HG03571 (cell line): ENCODE data around the gene TUBA4A.

Experiments used
- ATAC-seq: cut with Tn5 transposase; IDR thresholded peaks from one replicate; pipeline ENCODE4 v1.9.1; 2021; ENCODE audit not compliant: unreplicated experiment

The TUBA4A gene

DNA sequence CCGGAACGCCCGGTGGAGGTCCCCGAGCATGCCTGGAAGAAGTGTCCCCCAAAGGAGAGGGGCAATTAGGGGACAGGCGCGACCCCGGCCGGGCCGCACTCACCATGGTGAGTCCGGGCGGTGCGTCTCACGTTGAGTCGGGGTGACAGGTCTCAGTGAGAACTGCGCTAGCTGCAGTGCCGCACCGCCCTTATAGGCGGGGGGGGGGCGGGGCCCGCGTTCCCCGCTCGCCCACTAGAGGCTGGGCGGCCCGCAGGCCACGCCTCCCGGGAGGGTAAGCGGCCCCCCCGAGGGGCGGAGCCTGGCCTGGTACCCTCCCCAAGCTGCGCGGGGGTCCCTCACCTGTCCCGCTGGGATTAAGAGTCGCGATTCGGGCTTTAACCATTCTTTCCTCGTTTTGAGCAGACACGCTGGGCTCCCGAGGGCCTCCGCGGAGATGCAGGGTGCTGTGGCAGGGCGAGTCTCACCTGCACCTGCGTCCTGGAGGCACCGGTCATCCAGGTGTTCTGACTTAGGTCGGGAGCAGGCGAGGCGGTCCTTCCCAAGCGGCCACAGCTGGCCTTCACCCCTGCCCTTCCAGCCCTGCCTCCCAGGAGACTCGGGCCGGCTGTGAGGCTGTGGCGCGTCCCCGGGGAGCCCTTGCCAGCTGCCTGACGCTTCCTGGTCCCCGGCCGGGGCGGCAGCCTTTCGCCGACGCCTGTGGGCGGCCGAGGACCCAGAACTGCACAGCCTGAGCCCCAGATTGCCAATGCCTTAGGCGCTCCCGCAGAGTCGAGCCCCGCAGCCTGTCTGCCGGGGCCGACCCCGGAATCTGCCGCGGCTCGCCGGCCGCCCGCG is at the start of gene TUBA4A:
TUBA4A (minus strand) TSS at position 166 of the 837 bp plus-strand sequence; CDS start at position 106, 60 bp downstream.
- peak; percentile 49 for ATAC-seq

- no peak for ATAC-seq
Observed at GRCh38 chr2:219302412-219302968, 48.8 kb upstream of the TUBA4A start.

GRCh38 chr2:219300022-219300421 is 46.3 kb upstream of the TUBA4A start:
- ATAC-seq, result no peak

DNA sequence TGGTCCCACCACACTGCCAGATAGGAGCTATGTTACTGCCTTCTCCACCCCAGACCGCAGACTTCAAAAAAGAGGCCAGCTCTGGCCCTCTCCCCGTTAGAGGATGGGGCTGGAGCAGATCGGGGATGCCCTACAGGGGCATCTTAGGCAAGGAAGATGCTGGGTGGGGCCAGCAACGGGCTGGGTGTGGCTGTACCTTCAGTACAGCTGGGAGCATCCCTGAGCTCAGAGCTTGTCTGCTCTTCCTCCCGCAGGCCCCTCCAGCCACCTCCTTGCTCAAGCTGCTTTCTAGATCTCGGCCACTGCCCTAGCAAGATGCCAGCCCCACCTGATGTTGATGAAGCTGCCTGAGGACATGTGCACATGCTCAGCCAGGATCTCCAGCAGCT is 45.6 kb upstream of the TUBA4A start:
- no peak for ATAC-seq

GRCh38 chr2:219298759-219299371 is 45.1 kb upstream of the TUBA4A start:
- ATAC-seq, result no peak

DNA sequence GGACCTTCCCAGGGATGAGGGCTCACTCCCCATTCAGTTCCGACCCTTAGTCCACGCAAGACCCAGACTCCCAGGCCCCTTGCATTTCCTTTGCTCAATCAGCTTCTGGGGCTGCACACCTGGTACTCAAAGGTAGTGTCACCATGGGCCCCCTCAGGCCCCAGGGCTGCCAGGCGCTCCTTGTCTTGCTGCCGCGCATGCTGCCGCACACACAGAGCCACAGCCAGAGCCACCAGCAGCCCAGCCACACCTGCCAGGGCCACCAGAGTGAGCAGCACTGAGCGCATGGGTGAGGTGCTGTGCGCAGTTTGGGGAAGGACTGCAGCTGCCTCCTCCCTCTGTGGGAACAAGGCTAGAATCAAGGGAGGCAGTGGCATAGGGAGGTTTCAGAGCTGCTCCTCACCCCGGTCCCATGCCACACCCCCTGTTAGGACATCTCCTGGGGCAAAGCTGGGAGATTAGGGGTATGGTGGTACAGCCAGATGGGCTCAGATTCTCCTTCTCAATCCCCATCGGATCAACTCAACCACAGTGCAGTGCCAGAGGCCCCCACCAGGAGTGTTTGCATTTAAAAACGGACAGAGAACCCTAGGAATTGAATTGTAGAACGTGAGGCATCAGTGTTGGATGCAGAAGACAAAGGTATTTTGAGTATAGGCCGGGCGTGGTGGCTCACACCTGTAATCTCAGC is 44.2 kb upstream of the TUBA4A start:
- no peak for ATAC-seq

GRCh38 chr2:219296631-219297391 is 43.1 kb upstream of the TUBA4A start:
- no peak for ATAC-seq

GRCh38 chr2:219296142-219296541 is 42.4 kb upstream of the TUBA4A start:
- ATAC-seq, result no peak

GRCh38 chr2:219294356-219295351 is 40.9 kb upstream of the TUBA4A start:
- ATAC-seq, result peak; percentile 89

GRCh38 chr2:219293736-219294231 is 40.1 kb upstream of the TUBA4A start:
- no peak for ATAC-seq

DNA sequence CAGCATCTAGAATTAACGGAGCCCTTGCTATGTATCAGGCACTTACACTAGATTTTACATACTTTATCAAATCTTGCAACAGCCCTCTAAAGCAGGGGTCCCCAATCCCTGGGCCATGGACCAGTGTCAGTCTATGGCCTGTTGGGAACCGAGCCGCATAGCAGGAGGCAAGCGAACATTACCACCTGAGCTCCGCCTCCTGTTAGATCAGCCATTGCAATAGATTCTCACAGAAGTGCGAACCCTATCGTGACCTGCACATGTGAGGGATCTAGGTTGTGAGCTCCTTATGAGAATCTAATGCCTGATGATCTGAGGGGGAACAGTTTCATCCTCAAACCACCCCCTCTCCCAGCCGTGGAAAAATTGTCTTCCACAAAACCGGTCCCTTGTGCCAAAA is 38.9 kb upstream of the TUBA4A start:
- ATAC-seq, result no peak

- no peak for ATAC-seq
Observed at GRCh38 chr2:219291910-219292490, 38.3 kb upstream of the TUBA4A start.

- no peak for ATAC-seq
Observed at GRCh38 chr2:219291394-219291793, 37.7 kb upstream of the TUBA4A start.

DNA sequence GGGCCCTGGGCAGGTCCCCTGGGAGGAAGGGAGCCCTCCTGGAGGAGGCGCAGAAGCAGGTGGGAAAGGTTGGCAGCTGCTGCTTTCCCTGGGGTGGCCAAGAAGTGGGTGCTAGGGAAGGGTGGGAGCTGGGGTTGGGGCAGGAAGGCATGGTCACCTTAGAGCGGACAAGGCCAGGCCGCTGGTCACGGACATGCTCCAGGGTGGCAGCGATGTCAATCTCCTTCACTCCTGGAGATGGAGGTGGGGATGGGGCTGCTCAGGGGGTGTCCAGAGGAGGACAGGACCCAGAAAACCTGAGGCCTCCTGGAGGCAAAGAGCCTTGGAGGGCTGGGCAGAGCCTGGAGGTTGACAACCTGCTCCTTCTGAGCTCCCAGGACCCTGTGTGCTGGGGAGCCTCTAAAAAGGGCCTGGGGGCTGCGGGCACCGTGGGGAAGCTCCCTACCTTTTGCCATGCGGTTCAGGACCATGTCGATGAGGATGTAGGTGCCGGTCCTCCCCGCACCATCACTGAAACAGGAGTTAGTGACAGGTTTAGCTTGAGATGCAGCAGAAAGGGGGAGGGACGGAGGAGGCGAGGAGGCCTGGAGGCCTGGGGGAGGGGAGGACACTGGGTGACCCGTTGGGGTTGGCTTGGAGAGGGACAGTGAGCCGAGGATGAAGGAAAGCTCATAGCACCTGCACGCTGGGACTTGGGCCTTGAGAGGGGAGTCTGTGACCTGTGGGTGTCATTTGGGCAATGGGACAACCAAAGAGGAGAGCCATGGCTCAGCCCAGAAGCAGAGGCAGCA is 36.9 kb upstream of the TUBA4A start:
- no peak for ATAC-seq

GRCh38 chr2:219289537-219290361 is 36.0 kb upstream of the TUBA4A start:
- ATAC-seq, result no peak

DNA sequence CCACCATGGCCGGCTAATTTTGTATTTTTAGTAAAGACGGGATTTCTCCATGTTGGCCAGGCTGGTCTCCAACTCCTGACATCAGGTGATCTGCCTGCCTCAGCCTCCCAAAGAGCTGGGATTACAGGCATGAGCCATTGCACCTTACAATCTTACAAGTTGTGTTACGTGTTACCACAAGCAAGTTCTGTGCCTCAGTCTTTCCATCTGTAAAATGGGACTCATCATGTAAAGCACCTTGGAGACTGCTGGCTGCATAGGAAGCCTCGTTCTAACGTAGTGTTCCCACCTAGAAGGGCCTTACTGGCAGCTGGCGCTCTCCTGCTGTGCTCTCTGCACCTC is 35.4 kb upstream of the TUBA4A start:
- ATAC-seq, result no peak

DNA sequence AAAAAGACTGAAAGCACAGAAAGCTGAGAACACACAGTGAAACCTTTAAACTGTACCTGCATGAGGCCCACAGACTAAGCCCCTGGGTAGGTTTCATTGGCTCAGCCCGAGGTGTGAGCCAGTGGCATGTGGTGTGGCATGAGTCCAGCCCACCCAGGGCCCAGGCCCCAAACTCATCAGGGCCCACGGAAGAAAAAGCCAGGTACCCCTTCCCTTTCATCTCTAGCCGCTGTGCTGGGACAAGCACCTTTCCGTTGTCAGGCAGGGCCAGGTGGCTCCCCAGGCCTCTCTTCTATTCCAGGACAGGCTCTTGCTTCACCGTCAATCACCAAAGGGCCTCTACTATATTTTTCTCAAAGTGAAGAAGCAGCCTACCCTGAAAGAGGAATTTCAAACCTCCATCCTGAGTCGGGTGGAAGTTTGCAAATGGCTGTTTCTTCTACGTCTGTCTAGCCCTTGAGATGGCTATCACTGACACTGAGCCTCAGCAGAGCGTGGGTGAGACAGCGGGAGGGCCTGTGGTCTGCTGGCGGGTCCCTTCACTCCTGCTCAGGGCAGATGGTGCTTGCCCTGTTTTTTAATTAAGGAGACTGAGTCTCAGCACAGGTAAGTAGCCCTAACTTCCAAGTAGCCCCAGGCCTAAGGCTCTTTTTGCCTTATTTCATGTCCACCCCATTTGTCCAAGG is 34.0 kb upstream of the TUBA4A start:
- no peak for ATAC-seq
